SH-SY5Y (cell line): Measurements from ENCODE around the gene GPC3.

Experiments
- GATA2 ChIP-seq: IDR thresholded peaks from 2 replicates; pipeline ENCODE4 v1.6.1; 2011; ENCODE audit warnings: mild to moderate bottlenecking, low read depth, low read length
- GATA3 ChIP-seq: IDR thresholded peaks from 2 replicates; pipeline ENCODE4 v1.6.1; 2011; ENCODE audit warnings: low read depth, mild to moderate bottlenecking, low read length, moderate library complexity

Gene GPC3

GRCh38 chrX:133633950-133634349 is 351.4 kb downstream of the GPC3 start:
- TF ChIP-seq GATA2 (no peak), GATA3 (no peak)

- TF ChIP-seq GATA3 (peak; percentile 92), GATA2 (peak; percentile 78)
Observed at GRCh38 chrX:133633162-133633561, 352.2 kb downstream of the GPC3 start.

GRCh38 chrX:133630362-133630761 is 355.0 kb downstream of the GPC3 start:
- no peak for TF ChIP-seq GATA3
- TF ChIP-seq GATA2, result no peak

GRCh38 chrX:133627673-133628072 is 357.7 kb downstream of the GPC3 start:
- TF ChIP-seq GATA2, result no peak
- no peak for TF ChIP-seq GATA3

- TF ChIP-seq GATA3 (no peak), GATA2 (no peak)
Observed at GRCh38 chrX:133611676-133612075, 373.7 kb downstream of the GPC3 start.

GRCh38 chrX:133610056-133610455 is 375.3 kb downstream of the GPC3 start:
- TF ChIP-seq GATA2 (no peak), GATA3 (no peak)

- TF ChIP-seq GATA2, result no peak
Observed at GRCh38 chrX:133609166-133609565, 376.2 kb downstream of the GPC3 start.

- TF ChIP-seq GATA3 (no peak), GATA2 (no peak)
Observed at GRCh38 chrX:133608406-133608805, 377.0 kb downstream of the GPC3 start.

GRCh38 chrX:133607419-133608348 is 377.7 kb downstream of the GPC3 start:
- TF ChIP-seq GATA2 (no peak), GATA3 (no peak)

GRCh38 chrX:133606990-133607389 is 378.4 kb downstream of the GPC3 start:
- TF ChIP-seq GATA3 (no peak), GATA2 (no peak)

GRCh38 chrX:133604801-133605200 is 380.6 kb downstream of the GPC3 start:
- no peak for TF ChIP-seq GATA3
- TF ChIP-seq GATA2, result no peak

- TF ChIP-seq GATA3 (no peak), GATA2 (no peak)
Observed at GRCh38 chrX:133602881-133603280, 382.5 kb downstream of the GPC3 start.

GRCh38 chrX:133601116-133601515 is 384.3 kb downstream of the GPC3 start:
- TF ChIP-seq GATA2 (no peak), GATA3 (no peak)

GRCh38 chrX:133600536-133600935 is 384.9 kb downstream of the GPC3 start:
- TF ChIP-seq GATA2 (no peak), GATA3 (no peak)

- no peak for TF ChIP-seq GATA2
- TF ChIP-seq GATA3, result no peak
Observed at GRCh38 chrX:133598601-133599335, 386.6 kb downstream of the GPC3 start.
